GM12874 (cell line): ENCODE data around the gene SRGAP1.

Experiments
- CTCF ChIP-seq: IDR thresholded peaks from 2 replicates; pipeline ENCODE4 v1.5.1; 2011; ENCODE audit warnings: low read depth, mild to moderate bottlenecking, control low read depth, low read length, moderate library complexity; ENCODE audit not compliant: insufficient read depth

The SRGAP1 gene

GRCh38 chr12:64061868-64062375 is 217.4 kb downstream of the SRGAP1 start:
- no peak for TF ChIP-seq CTCF

- TF ChIP-seq CTCF, result no peak
Measured at GRCh38 chr12:64063121-64063520, 218.6 kb downstream of the SRGAP1 start.

GRCh38 chr12:64064240-64064639 is 219.7 kb downstream of the SRGAP1 start:
- no peak for TF ChIP-seq CTCF

GRCh38 chr12:64064706-64065105 is 220.2 kb downstream of the SRGAP1 start:
- TF ChIP-seq CTCF, result no peak

GRCh38 chr12:64065881-64066451 is 221.5 kb downstream of the SRGAP1 start:
- TF ChIP-seq CTCF, result no peak

- TF ChIP-seq CTCF, result no peak
Measured at GRCh38 chr12:64066776-64067175, 222.3 kb downstream of the SRGAP1 start.

- no peak for TF ChIP-seq CTCF
Measured at GRCh38 chr12:64070454-64070853, 226.0 kb downstream of the SRGAP1 start.
